A673 (cell line): ENCODE data around the gene ARFGAP2. TPM values are rescaled to one million over a fixed set of nuclear protein-coding genes. Genes with fewer than 3 reads are reported as not detected.

Experiments
- BruUV-seq: library from RNA; stranded (reverse); fragments of 400-500 nt; replicated peaks from 2 replicates; lab custom pipeline; 2021; lab: Mats Ljungman, UMichigan
- CTCF ChIA-PET: fragments of 300-600 bp; sonication (Branson Sonifier 250); formaldehyde crosslinking; loops from one replicate; lab custom pipeline; 2022; ENCODE audit warnings: antibody characterized with exemption; lab: Charles Lee
- POLR2A ChIA-PET: fragments of 300-600 bp; sonication (Branson Sonifier 250); formaldehyde crosslinking; loops from one replicate; lab custom pipeline; 2022; ENCODE audit warnings: antibody characterized with exemption; ENCODE audit not compliant: low non-redundant PET; lab: Charles Lee
- DNase-seq: peaks from one replicate; pipeline ENCODE4 v3.0.0-alpha.2; 2015; ENCODE audit warnings: low spot score
- H3K27ac ChIP-seq: fragments of 200-600 bp; sonication (generic); 2 replicates; pipeline ENCODE4 v1.5.1; 2016; ENCODE audit warnings: mixed run types, low read depth, mild to moderate bottlenecking, mixed read lengths, antibody characterized with exemption, low read length; ENCODE audit not compliant: poor library complexity, severe bottlenecking
- H3K27me3 ChIP-seq: fragments of 200-600 bp; sonication (generic); replicated peaks from 2 replicates; pipeline ENCODE4 v1.6.1; 2017; ENCODE audit warnings: mixed run types, low read depth, mild to moderate bottlenecking, mixed read lengths, antibody characterized with exemption, low read length; ENCODE audit not compliant: insufficient read depth, poor library complexity
- H3K36me3 ChIP-seq: fragments of 200-600 bp; sonication (generic); 2 replicates; pipeline ENCODE4 v1.6.1; 2016; ENCODE audit warnings: mixed run types, mild to moderate bottlenecking, mixed read lengths, antibody characterized with exemption, low read length; ENCODE audit not compliant: insufficient read depth, poor library complexity, severe bottlenecking
- H3K4me1 ChIP-seq: fragments of 200-600 bp; sonication (generic); 2 replicates; pipeline ENCODE4 v1.6.1; 2017; ENCODE audit warnings: mixed run types, mild to moderate bottlenecking, mixed read lengths, antibody characterized with exemption, low read length; ENCODE audit not compliant: insufficient read depth, poor library complexity, severe bottlenecking
- H3K4me3 ChIP-seq: fragments of 200-600 bp; sonication (generic); 2 replicates; pipeline ENCODE4 v1.5.1; 2016; ENCODE audit warnings: low read depth, mixed run types, mild to moderate bottlenecking, mixed read lengths, low read length; ENCODE audit not compliant: poor library complexity, severe bottlenecking
- H3K9me3 ChIP-seq: fragments of 200-600 bp; sonication (generic); 2 replicates; pipeline ENCODE4 v1.6.1; 2016; ENCODE audit warnings: mixed run types, low read depth, mild to moderate bottlenecking, mixed read lengths, antibody characterized with exemption, low read length; ENCODE audit not compliant: poor library complexity, severe bottlenecking
- CTCF ChIP-seq: fragments of 300-800, 200-600 bp; sonication (generic); conservative IDR thresholded peaks from 2 replicates; pipeline ENCODE4 v1.5.1; 2017; ENCODE audit warnings: low read depth, mild to moderate bottlenecking, antibody characterized with exemption, low read length, moderate library complexity, mixed read lengths
- EZH2 ChIP-seq: fragments of 200-600 bp; sonication (generic); IDR thresholded peaks from 2 replicates; pipeline ENCODE4 v1.6.1; 2017; ENCODE audit warnings: borderline replicate concordance, low read depth, mild to moderate bottlenecking, mixed read lengths, antibody characterized with exemption, low read length; ENCODE audit not compliant: poor library complexity, severe bottlenecking
- intact Hi-C: fragments of 100-400 bp; cut with micrococcal nuclease; formaldehyde crosslinking; loops from one replicate; pipeline ENCODE4 v1.10.0; 2022; ENCODE audit not compliant: unreplicated experiment
- total RNA-seq: library from RNA; stranded (reverse); gene quantifications from 2 replicates; pipeline ENCODE4 v1.2.3, GENCODE V29; 2021

Gene ARFGAP2
- total RNA-seq, 1 experiment from 2014 or later: 179 TPM

- peaks cover 16% of the 10 kb centered on the region for H3K4me1 ChIP-seq
- intact Hi-C loops: loop anchor here (5.0 kb wide), 3 partner anchors 68 to 673 kb away; partner anchors contain the start of gene ACP2
- POLR2A ChIA-PET: interaction anchor here (0.7 kb wide), 1 partner anchor 275 kb away, joined by 4 read pairs; no protein-coding TSS in a partner anchor
- H3K36me3 ChIP-seq: peaks cover 29% of the 10 kb centered on the region
- CTCF ChIA-PET: interaction anchor here (0.8 to 2.3 kb wide), 10 partner anchors 9 to 176 kb away, joined by 3 to 11 read pairs (median 4); no protein-coding TSS in a partner anchor
- H3K27me3 ChIP-seq: no peaks in the 10 kb centered on the region
- H3K4me3 ChIP-seq: no peak overlapping the region
- no peaks in the 10 kb centered on the region for H3K9me3 ChIP-seq
- no TSS peak for BruUV-seq
- DNase-seq: no peak
- TF ChIP-seq EZH2: no peak
- TF ChIP-seq CTCF: no peak
- peak overlapping the region; percentile 93 for H3K27ac ChIP-seq
These were observed 2.3 kb upstream of the ARFGAP2 start for GRCh38 chr11:47178737-47179654.

- Histone ChIP-seq H3K4me3 (no peak overlapping the region), H3K27me3 (no peaks in the 10 kb centered on the region), H3K9me3 (no peaks in the 10 kb centered on the region), H3K36me3 (peaks cover 36% of the 10 kb centered on the region), H3K4me1 (peaks cover 16% of the 10 kb centered on the region), H3K27ac (peak overlapping the region; percentile 93)
- ChIA-PET CTCF (interaction anchor here (0.8 to 2.3 kb wide), 3 partner anchors 38 to 177 kb away, joined by 3 to 11 read pairs (median 9); no protein-coding TSS in a partner anchor), POLR2A (interaction anchor here (0.7 kb wide), 1 partner anchor 276 kb away, joined by 4 read pairs; no protein-coding TSS in a partner anchor)
- DNase-seq: no peak
- TF ChIP-seq CTCF (no peak), EZH2 (no peak)
- intact Hi-C loops: loop anchor here (5.0 kb wide), 3 partner anchors 69 to 674 kb away; partner anchors contain the start of gene ACP2
- BruUV-seq: no TSS peak
These were observed 1.6 kb upstream of the ARFGAP2 start for GRCh38 chr11:47178316-47178715.

- no TSS peak for BruUV-seq
- Histone ChIP-seq H3K27me3 (no peaks in the 10 kb centered on the region), H3K4me1 (peaks cover 16% of the 10 kb centered on the region), H3K9me3 (no peaks in the 10 kb centered on the region), H3K36me3 (peaks cover 40% of the 10 kb centered on the region), H3K4me3 (peak overlapping the region; percentile 72), H3K27ac (peak overlapping the region; percentile 93)
- ChIA-PET CTCF (interaction anchor here (0.8 to 2.3 kb wide), 3 partner anchors 39 to 177 kb away, joined by 3 to 11 read pairs (median 9); no protein-coding TSS in a partner anchor), POLR2A (no interaction called here)
- no peak for DNase-seq
- intact Hi-C loops: loop anchor here (1.0 to 5.0 kb wide), 8 partner anchors 69 to 674 kb away; partner anchors contain the start of gene ACP2
- no peak for TF ChIP-seq EZH2
- no peak for TF ChIP-seq CTCF
These were observed 1.2 kb upstream of the ARFGAP2 start for GRCh38 chr11:47177846-47178245.
